BE2C (cell line): ENCODE results near the gene ARHGAP19.

Experiments
- DNase-seq: peaks from one replicate; pipeline ENCODE4 v3.0.0-alpha.2; 2020
- H3K27me3 ChIP-seq: fragments of 250-450 bp; sonication (Bioruptor Pico); 2 replicates; pipeline ENCODE4 v1.5.1; 2020; ENCODE audit warnings: mild to moderate bottlenecking
- H3K36me3 ChIP-seq: fragments of 250-450 bp; sonication (Bioruptor Pico); 2 replicates; pipeline ENCODE4 v1.5.1; 2020; ENCODE audit warnings: mild to moderate bottlenecking
- H3K4me1 ChIP-seq: fragments of 250-450 bp; sonication (Bioruptor Pico); 2 replicates; pipeline ENCODE4 v1.5.1; 2020
- H3K4me3 ChIP-seq: 2 replicates; pipeline ENCODE4 v1.5.1; 2011; ENCODE audit warnings: low read depth, low read length
- H3K9me3 ChIP-seq: fragments of 250-450 bp; sonication (Bioruptor Pico); 2 replicates; pipeline ENCODE4 v1.5.1; 2020
- TF ChIP-seq, protein P1 (sequence below): IDR thresholded peaks from 2 replicates; pipeline ENCODE4 v1.5.1; 2012; ENCODE audit warnings: mild to moderate bottlenecking, low read depth, low read length

ARHGAP19 gene

DNA sequence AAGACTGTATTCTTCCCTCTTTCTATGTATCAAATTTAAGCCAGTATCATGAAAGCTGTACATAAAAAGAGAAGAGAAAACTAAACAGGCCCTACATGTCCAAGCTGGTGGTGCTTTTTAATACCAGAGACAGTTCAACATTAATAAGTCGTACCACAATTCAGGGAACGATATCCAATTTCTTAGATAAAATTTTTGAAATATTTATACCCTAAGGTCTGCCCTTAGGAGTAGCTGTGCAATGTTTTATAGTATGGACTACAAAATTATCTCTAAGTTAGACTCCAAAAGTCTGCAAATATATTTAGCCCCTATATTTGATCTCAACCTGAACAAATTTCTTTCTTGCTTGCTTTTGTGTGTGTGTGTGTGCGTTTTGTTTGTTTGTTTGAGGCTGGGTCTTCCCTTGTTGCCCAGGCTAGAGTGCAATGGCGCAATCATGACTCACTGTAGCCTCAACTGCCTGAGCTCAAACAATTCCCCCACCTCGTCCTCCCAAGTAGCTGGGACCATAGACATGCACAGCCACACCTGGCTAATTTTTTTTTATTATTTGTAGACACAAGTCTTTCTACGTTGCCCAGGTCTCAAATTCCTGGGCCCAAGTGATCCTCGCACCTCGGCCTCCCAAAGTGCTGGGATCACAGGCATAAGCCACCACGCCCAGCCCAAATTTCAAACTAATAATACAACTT lies 13.2 kb downstream of the ARHGAP19 start:
- TF ChIP-seq, protein P1, sequence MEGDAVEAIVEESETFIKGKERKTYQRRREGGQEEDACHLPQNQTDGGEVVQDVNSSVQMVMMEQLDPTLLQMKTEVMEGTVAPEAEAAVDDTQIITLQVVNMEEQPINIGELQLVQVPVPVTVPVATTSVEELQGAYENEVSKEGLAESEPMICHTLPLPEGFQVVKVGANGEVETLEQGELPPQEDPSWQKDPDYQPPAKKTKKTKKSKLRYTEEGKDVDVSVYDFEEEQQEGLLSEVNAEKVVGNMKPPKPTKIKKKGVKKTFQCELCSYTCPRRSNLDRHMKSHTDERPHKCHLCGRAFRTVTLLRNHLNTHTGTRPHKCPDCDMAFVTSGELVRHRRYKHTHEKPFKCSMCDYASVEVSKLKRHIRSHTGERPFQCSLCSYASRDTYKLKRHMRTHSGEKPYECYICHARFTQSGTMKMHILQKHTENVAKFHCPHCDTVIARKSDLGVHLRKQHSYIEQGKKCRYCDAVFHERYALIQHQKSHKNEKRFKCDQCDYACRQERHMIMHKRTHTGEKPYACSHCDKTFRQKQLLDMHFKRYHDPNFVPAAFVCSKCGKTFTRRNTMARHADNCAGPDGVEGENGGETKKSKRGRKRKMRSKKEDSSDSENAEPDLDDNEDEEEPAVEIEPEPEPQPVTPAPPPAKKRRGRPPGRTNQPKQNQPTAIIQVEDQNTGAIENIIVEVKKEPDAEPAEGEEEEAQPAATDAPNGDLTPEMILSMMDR = no peak
- no peaks in the 10 kb centered on the region for H3K9me3 ChIP-seq
- H3K4me3 ChIP-seq = no peak overlapping the region
- no peaks in the 10 kb centered on the region for H3K36me3 ChIP-seq
- no peaks in the 10 kb centered on the region for H3K27me3 ChIP-seq
- no peak for DNase-seq
- H3K4me1 ChIP-seq = no peaks in the 10 kb centered on the region; the same call in none of the 2 replicates

DNA sequence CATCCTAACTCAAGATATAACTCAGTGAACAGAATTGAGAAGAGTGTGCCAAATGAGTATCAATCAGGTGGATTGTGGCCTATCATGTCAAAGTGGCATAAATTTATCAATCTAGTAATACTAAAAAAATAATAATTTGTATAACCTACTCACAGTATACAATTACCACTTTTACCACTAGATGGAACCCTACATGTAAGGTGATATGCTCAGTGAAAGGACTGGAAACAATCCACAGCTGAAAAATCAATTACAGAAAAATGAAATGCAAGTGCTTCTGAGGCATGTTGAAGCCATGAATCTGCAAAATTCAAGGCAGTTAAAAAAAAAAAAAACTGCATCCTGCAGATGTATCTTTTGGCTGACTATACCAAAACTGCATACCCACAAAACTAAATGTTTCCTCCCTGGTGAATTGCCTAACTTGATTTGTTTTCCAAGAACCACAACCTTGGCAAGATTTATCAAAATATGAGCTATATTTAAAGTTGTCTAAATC lies 13.9 kb downstream of the ARHGAP19 start:
- Histone ChIP-seq H3K9me3 (no peaks in the 10 kb centered on the region), H3K4me1 (no peaks in the 10 kb centered on the region; the same call in none of the 2 replicates), H3K27me3 (no peaks in the 10 kb centered on the region), H3K4me3 (no peak overlapping the region), H3K36me3 (no peaks in the 10 kb centered on the region)
- TF ChIP-seq, protein P1 = peak; percentile 61
- DNase-seq = no peak

DNA sequence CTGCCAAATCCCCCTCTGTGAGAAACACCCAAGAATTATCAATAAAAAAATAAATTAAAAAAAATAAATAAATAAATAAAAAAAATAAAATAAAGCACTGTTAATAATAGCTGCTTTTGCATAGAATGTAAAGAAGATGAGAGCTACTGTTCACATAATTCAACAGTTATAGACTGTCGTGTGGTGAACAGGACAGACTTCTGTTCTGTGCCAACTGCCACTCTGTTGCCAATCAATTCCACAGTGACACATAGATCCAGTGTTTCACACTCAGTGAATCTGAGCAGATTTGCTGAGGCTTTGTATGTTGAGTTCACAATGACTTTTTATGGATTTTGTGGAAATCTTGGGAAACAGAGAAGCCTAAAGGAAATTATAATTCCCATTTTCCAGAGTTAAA lies 14.9 kb downstream of the ARHGAP19 start:
- no peaks in the 10 kb centered on the region; the same call in none of the 2 replicates for H3K4me1 ChIP-seq
- DNase-seq = no peak
- no peaks in the 10 kb centered on the region for H3K9me3 ChIP-seq
- no peaks in the 10 kb centered on the region for H3K36me3 ChIP-seq
- no peak overlapping the region for H3K4me3 ChIP-seq
- TF ChIP-seq, protein P1 = no peak
- H3K27me3 ChIP-seq = no peaks in the 10 kb centered on the region

DNA sequence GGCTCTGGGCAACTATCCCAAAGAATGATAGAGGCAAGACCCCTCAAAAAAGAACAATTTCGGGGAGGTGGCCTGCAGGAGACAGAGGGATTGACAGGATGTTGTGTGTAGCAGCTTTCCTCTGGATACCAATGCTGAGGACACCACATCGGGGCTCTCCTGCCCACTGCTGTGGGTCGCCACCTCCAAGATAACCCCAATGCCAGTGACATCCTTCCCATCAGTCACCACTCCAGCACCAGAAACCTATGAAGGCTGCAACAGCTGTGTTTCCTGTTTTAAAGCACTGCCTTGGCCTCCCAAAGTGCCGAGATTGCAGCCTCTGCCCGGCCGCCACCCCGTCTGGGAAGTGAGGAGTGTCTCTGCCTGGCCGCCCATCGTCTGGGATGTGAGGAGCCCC lies 17.6 kb downstream of the ARHGAP19 start:
- Histone ChIP-seq H3K4me1 (no peaks in the 10 kb centered on the region; the same call in none of the 2 replicates), H3K27me3 (no peaks in the 10 kb centered on the region), H3K36me3 (no peaks in the 10 kb centered on the region), H3K9me3 (no peaks in the 10 kb centered on the region), H3K4me3 (no peak overlapping the region)
- no peak for DNase-seq
- TF ChIP-seq, protein P1 = no peak

DNA sequence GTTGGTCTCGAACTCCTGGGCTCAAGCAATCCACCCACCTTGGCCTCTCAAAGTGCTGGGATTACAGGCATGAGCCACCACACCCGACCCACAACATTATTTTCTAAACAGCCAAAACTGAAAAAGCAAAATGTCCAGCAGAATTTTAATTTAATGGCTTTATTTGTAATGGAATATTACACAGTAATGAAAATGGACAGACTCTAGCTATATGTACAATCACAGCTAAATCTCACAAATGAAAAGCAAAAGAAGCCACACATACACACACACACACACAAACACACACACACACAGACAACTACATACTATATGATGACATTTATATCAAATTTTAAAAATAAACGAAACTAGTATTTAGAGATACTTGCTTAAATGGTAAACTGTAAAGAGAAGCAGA lies 18.7 kb downstream of the ARHGAP19 start:
- Histone ChIP-seq H3K4me3 (no peak overlapping the region), H3K36me3 (no peaks in the 10 kb centered on the region), H3K27me3 (no peaks in the 10 kb centered on the region), H3K9me3 (no peaks in the 10 kb centered on the region), H3K4me1 (no peaks in the 10 kb centered on the region; the same call in 1 of the 2 replicates)
- no peak for DNase-seq
- TF ChIP-seq, protein P1 = no peak

DNA sequence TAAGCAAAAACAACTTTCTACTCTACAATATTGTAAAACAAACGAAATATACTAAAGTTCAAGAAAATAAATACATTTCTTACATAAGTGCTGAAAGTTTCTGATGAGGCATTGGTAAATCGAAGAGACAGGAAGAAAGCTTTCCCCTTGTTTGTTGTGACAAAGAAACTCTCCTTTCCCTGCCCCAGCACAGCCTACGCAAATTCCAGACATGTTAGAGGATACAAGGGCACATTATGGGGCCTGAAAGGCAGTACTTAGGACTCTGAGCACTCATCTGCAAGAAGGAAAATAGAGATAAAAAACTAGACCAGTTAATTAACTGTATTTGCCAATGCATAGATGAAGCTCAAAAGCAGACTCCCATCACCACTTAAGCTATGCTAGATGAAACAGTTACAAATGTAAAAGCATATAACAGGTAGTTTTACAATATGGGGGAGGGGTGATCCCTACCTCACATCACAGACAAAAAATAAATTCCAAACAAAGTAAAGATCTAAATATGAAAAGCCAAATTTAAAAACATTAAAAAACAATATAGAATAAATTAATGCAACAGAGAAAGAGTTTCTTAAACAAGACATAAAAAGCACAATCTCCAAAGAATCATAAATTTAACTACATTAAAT lies 21.8 kb downstream of the ARHGAP19 start:
- Histone ChIP-seq H3K4me1 (no peaks in the 10 kb centered on the region), H3K4me3 (no peak overlapping the region), H3K36me3 (no peaks in the 10 kb centered on the region), H3K27me3 (no peaks in the 10 kb centered on the region), H3K9me3 (no peaks in the 10 kb centered on the region)
- no peak for DNase-seq
- TF ChIP-seq, protein P1 = no peak
